Uterus (tissue), 2 donors: ENCODE data around the gene C1GALT1.

ENCODE experiments used
- POLR2A ChIP-seq, 2 donors: fragments of 450-650 bp; IDR thresholded peaks; one replicate each; pipeline ENCODE4 v1.6.1; 2016; ENCODE audit warnings: antibody characterized with exemption in 2 of 2, mild to moderate bottlenecking in 1 of 2, moderate library complexity in 1 of 2
- TF ChIP-seq, protein P1 (sequence below), 4 experiments: fragments of 200-600 bp in 2 of 4; fragments of 450-650 bp in 2 of 4; sonication (generic) in 2 of 4; IDR thresholded peaks; one replicate each; pipeline ENCODE4 v1.5.1; 2016 to 2019; ENCODE audit warnings: antibody characterized with exemption in 4 of 4, mild to moderate bottlenecking in 2 of 4, moderate library complexity in 1 of 4

DNA sequence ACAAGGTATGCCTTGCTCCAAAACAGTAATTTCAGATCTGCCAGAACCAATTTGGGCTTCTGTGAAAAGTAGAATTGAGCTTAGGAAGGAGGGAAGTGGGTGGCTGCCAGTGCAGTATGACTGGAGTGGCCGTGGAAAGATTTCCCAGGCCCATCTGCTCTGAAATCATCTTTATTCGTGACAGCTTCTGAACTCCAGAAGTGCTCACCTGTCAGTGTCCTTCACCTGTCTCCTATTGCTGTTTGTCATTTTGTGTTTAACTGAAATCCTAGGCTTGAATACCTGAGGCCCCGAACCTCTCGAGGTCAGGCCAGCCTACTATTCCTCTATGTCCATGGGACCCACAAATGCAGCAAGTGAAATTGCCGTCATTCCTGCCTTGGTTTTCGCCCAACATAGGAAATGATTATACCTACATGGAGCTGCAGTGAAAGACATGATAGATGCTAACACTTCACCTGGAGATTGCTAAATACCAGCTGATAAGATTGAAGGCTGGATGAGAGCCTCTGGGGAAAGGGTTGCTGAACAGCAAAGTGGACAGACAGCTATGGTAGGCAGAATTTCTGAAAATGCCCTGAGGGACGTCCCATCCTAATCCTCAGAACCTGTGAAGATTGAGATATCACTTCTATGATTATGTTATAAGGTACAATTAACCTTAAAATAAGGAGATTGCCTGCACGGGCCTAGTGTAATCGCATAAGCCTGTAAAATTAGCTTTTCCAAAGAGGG lies 82.1 kb downstream of the C1GALT1 start:
- TF ChIP-seq, protein P1, sequence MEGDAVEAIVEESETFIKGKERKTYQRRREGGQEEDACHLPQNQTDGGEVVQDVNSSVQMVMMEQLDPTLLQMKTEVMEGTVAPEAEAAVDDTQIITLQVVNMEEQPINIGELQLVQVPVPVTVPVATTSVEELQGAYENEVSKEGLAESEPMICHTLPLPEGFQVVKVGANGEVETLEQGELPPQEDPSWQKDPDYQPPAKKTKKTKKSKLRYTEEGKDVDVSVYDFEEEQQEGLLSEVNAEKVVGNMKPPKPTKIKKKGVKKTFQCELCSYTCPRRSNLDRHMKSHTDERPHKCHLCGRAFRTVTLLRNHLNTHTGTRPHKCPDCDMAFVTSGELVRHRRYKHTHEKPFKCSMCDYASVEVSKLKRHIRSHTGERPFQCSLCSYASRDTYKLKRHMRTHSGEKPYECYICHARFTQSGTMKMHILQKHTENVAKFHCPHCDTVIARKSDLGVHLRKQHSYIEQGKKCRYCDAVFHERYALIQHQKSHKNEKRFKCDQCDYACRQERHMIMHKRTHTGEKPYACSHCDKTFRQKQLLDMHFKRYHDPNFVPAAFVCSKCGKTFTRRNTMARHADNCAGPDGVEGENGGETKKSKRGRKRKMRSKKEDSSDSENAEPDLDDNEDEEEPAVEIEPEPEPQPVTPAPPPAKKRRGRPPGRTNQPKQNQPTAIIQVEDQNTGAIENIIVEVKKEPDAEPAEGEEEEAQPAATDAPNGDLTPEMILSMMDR (IDR thresholded peaks at IDR 0.05) = no peak
- no peak for TF ChIP-seq POLR2A (IDR thresholded peaks at IDR 0.05)
